GM18867 (cell line): Measurements from ENCODE around the gene SLC17A6.

Experiments
- ATAC-seq: cut with Tn5 transposase; IDR thresholded peaks from one replicate; pipeline ENCODE4 v1.9.1; 2021; ENCODE audit warnings: mild to moderate bottlenecking, moderate library complexity; ENCODE audit not compliant: unreplicated experiment

Gene SLC17A6

DNA sequence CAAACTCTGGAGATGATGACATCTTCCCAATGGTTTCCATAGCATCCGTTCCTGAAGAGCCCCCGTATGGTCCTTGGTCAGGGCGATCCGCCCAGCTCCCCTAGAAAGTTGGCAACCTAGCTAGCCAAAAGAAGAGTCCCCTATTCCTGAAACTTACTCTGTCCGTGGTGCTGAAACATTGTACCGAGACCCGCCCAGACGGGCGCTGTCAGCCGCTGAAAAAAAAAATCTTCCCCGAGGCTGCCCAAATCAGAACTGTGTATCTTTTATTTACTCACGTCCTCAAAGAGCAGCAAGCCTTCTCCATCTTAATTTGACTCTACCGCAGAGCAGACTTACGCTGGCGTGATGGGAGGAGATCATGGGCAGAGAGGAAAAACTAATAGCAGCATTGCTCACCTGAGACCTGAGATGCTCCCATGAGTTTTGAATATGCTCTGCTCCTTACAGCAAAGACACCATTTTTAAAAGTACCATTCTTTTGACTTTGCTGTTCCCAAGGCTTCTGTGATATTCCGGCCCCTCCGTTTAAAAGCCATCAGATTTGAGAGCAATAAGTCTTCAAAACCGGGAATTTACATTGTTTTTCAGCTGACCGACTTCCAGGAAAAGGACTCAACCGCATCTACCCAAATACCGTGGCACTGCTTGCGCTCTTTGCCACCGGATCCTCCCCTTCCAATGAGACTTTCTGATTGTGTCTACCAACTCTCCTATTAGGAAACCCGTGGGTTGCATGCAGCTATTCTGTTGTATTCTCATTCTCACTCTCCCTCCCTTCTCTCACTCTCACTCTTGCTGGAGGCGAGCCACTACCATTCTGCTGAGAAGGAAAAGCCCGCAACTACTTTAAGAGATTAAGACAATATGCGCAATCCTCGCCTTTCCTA is at the start of gene SLC17A6:
SLC17A6 (plus strand) TSS at position 786 of the 890 bp plus-strand sequence. CDS start 153 bp downstream, outside the sequence.
- no peak for ATAC-seq

DNA sequence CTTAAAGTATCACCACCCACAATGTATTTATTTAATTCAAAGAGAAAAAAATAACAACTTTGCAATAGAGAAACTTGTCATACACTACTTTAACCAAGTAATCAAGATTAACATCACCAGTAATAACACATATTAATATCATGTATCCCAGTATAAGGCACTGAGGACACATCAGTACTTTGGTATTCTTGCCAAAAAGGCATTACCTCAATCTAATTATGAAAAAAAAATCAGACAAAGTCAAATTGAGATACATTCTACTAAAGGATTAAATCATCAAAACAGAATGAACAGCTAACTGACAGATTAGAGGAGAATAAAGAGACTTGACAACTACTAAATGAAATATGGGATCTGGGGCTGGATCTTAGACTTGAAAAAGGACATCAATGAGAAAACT is 35.8 kb upstream of the SLC17A6 start:
- ATAC-seq, result no peak

DNA sequence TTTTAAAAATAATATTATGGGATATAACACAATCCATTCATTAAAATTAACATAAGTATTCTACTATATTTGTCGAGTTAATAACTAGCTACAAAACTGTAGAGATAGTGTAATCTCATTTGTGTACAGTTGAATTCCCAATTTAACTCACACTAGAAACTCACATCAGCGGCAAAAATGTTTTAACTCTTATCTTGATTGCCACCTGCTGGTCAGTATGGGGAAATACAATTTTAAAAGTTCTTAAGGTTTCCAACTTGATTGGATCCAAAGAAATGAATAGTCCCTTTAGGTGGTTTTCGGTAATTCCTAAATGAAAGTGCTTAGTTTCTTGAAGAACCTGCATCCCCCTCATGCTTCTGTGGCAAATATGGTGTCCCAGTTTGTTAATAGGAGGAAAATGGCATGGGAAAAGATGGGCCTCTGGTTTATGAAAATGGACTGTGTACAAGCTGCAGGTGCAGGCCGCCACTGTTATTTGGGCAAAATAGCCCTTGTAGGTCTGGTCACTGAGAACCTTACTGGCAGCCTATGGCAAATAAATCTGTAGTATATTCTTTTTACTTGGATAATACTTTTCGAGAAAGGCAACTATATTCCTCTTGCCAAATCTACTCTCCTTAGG is 33.7 kb upstream of the SLC17A6 start:
- ATAC-seq, result no peak

DNA sequence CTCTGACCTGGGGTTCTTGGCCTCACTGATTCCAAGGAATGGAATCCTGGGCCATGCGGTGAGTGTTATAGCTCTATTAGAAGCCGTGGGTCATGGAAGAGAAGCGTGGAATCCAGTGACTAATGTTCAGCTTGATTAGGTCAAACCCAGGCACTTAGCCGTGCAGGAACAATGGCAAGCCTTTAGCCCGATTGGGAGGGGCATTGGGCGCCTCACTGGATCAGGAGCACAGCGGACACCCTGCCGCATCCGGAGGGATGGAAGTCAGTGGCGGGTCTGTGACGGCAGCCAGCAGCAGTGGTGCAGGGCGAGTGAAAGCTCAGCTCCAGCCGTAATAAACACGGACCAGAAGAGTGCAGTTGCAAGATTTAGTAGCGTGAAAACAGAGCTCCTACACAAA is 20.5 kb upstream of the SLC17A6 start:
- no peak for ATAC-seq

DNA sequence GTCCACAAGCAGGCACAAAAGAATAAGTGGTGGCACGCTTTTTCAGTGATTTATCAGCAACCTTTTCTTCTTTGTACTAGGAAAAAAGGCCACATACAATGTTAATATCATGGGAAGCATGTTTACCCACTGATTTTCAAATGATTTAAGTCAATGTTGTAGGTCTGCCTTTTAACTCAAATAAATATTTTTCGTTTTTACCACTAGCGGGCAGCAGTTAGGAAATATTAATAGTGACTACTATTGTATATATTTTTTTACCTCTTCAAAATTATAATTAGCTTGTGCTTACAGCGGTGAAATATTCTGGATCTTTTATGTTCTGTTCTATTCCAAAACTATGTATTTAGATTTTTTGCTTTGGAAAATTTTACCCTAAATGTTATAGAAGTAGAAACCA is 6.4 kb upstream of the SLC17A6 start:
- no peak for ATAC-seq

DNA sequence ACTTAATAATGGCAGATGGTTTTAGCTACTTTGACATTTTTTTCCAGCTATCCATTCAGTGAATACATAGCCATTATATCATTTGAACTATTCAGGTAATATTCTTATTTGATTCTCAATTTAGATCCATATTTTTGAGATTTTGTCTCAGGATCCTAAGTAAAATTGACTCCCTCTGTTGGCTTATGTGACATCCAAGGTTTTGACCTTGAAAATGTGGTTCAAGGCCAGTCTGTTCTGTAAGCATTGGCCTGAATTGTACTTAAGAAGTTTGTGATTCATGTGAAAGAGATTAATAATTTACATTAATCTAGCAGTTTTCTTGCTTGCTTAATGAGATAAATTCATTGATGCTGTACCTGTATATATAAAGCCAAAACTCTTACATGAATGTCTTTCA is 1.6 kb upstream of the SLC17A6 start:
- no peak for ATAC-seq

DNA sequence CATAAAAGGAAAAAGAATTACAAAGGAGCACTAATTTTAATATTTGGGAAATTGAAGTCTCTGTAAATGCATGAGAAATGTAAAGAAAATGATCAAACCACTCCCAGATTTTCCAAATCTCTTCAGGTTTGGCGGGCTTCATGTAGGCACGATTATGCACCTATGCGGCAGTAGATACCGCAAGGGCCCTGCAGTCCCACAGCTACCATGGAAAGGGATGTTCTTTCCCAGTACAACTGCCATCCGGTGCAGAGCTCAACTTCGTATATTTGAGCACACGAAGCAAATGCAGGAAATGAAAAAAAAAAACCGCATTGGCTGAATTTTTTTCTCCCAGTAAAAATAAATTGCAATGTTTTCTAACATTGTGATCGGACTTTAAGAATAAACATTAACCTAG is 1.4 kb downstream of the SLC17A6 start:
- ATAC-seq, result no peak

DNA sequence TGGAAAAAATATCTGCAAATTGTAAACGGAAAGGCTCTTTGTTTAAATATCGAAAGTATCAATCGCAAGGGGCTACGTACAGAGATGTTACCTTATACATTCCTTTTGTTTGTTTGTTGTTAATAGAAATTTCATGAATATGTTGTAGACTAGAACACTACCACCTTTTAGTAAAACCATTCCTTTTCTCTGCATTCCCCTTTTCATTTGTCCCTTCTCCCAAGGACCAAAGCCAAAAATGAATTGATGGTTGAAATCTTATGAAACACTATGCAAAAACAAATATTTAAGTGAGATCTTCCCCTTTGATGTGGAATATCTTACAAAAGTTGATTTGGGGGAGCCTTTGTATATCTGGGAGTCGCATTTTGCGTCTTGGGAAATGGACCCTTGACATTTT is 2.1 kb downstream of the SLC17A6 start:
- no peak for ATAC-seq

DNA sequence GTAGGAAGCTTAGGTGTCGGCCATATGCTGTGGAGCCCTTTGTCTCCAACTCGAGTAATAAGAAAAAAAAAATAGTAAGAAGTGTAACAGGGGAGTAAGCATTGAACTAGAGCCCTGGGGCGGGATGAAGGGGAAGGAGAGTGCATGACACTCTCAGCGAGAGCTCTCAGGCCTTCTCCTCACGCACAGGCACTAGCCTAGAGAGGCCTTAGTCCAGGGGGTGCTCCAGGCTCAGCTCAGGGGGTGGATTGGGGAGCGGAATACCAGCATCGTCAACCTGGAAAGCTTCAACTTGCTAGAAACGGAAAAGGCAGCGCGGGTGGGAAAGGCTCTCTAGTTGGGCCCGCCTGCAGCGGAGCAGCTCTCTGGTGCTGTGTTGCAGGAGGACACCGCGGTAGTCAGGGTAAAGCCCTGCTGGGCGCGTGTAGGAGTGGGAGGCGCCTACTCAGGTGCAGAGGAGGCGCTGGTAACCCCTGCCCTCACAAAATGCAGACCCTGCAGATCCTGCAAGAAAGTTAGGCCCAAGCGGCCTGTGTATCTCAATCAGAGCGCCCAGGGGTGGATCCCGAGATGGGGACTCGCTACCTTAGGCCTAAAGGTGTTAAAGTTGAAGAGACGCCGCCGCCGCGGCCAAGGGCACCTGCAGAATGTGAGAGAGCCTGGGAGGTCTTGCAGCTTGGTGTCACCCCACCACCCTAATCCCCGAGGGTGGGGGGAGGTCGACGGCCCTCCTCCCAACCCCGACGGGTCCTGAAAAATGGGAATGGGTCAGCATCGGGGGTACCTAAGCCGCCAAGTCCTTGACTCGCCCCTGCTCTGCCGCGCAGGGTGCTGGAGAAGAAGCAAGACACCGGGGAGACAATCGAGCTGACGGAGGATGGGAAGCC is 2.8 kb downstream of the SLC17A6 start:
- no peak for ATAC-seq

DNA sequence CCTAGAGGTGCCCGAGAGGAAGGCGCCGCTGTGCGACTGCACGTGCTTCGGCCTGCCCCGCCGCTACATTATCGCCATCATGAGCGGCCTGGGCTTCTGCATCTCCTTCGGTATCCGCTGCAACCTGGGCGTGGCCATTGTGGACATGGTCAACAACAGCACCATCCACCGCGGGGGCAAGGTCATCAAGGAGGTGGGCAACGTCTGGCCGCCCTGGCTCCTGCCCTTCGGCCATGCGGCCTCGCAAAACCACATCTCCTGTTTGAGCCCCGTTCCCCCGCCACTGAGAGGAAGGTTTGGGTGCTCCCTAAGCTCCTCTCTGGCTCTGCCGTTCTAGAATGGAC is 3.4 kb downstream of the SLC17A6 start:
- ATAC-seq, result no peak

DNA sequence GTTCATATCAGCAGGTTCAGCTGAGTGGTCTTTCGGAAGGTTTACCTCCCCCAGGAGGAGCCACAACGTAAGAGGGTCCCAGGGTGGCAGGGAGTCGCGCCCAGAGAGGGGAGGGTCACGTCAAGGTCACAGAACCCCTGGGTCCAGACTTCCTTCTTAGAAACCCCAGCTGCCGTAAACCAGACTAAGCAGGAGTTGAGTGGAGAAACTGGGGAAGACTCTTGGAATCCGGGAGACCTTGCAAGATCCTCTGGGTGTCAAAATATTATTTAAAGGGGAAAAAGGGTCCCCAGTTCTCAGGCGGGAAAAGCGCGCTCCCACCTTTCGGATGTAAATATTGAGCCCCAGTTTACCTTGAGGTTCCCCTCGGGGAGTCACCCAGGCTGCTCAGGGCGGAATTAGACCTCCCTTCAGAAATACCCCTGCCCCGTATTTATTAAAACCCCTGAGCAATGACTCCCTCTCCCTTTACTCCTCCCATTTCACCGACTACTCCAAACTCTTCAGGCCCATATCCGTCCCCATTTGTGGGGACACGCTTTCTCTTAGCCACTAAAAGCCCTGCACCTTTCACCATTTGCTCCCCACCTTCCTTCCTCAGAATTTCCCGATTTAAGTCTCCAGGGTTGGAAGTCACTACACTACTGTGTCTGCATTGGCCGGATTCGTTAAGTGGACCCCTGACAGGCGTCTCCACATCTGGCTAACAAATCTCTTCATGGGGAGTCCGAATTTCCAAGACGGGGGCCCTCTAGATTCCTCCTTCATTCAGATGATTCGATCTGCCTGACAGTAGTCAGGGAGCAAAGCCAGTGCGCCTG is 4.2 kb downstream of the SLC17A6 start:
- no peak for ATAC-seq

DNA sequence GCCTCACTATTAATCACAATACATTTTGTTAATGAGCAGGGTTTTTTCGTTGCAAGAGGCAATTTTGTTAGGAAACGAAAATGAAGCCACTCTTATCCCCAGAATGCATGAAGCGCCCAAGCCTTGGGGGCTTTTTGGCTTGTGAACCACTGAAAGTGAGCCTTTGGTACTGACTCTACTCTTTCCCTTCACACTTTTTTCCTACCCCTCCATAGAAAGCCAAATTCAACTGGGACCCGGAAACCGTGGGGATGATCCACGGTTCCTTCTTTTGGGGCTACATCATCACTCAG is 4.8 kb downstream of the SLC17A6 start:
- no peak for ATAC-seq

DNA sequence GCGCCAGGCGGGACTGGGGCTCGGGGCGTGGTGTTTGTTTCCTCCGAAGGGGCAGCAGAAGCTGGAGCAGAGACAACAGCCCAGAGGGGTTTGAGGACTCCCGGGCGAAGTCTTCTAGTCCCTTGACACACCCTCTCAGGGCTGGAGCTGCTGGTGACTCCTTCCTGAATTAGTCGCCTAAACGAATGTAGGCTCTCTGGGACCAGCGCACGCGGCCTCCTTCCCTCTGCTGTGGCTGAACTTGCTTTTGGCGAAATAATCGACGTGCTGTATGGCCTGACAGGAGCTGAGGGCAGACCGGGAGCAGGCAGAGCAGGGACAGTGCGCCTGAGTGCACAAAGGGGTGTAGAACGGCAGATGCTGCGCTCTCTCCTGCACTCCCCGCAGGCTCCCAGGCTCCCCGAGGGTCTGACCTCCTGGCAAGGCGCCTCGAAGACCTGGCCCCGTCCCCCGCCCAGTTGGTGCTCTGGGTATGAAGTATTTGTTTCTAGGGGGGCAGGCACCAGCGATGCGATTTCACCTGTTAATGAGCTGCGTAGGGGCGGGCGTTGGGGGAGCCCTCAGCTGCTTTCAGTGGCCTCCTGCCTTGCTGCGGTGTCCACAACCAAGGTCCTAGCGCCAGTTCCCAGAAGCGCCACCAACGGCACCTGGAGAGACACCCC is 5.3 kb downstream of the SLC17A6 start:
- ATAC-seq, result no peak

DNA sequence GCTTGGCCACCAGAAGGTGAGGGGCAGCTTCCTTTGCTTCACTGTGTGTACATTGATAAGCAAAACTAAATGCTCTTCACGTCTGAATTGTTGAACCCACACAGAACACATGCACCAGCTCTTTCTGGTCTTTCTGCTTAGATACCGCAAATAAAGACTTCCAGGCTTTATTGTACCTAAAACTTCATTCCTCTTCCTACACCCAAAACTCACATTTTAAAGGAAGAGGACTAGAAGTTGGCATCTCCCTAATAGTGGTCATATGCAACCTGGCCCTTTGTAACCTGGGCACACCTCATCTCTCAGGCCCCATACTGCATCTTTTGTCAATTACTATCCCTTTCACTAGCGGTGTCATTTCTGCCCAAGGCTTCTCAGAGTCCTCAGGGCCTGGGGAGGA is 5.9 kb downstream of the SLC17A6 start:
- ATAC-seq, result no peak

DNA sequence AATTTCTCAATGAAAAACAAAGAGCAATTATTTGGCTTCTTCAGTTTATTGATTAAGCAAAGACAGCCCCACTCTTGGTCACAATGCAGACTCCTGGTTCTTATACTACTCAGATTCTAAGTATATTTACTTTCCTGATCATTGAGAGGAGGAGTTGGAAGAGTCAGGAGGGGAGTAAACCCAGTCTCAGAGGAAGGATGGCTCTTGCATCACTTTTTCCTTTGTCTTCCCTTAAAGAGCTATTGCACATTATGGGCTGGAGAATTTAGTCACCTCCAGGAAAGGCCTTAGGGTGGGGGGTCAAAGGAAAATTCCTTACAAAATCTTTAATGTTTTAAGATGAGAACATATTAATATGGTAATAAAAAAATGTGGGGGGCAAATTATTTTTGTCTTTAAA is 8.1 kb downstream of the SLC17A6 start:
- no peak for ATAC-seq

DNA sequence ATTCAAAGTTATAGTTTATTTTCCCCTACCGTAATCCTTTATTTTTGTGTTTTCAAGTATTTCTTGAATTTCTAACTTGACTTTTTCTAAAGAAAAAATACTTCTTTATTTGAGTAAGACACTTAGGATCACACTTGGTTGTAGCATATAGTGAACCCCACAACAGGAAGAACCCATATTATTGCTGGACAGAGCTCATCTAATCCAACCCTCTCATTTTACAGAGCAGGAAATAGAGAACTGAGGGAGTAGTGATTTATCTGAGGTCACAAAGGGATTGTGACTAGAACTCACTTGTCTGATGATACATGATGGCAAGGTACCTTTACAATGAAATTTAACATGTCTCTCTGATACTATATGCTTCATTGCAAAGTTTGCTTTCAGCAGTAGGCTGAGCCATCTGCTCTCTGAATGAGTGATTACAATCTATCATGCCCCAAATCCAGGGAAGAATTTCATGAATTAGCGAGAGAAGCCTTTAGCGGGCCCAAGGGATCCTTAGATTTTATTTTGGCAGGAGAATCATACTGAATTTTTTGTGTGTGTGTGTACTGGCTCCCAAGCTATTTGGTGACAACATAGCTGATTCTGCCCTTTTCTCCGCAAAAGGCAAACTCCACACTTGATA is 9.8 kb downstream of the SLC17A6 start:
- ATAC-seq, result no peak

DNA sequence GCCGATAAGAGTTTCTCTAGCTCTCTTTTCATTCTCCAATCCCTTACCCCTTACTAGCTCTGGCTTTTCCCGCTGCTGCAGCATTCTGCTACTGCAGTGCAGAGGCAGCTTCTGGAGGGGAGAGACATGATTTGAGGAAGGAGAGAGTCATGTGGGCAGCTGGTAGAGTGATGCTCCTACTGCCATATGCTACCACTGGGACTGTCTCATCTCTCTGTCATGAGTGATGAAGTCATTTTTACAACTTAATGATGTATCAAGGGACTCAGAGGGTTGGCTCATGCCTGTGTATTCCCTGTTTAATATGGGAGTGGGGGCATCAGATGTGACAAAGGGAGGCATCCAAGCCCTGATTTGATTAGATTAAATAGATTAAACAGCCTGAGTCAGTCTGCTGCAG is 11.3 kb downstream of the SLC17A6 start:
- ATAC-seq, result no peak

DNA sequence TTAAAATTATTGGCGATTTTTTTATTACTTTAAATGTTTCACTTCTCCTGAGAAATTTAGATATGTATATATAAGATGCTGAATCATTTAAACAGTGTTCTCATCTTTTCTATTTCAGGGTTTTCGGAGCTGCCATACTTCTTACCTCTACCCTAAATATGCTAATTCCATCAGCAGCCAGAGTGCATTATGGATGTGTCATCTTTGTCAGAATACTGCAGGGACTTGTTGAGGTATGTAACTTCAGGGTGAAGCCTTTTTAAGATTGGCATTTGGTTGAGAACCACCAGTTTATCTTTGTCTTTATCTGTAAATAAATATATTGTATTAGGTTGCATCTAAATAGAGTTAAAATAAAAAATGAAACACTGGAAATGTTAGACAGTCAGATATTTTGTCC is 21.1 kb downstream of the SLC17A6 start:
- no peak for ATAC-seq

DNA sequence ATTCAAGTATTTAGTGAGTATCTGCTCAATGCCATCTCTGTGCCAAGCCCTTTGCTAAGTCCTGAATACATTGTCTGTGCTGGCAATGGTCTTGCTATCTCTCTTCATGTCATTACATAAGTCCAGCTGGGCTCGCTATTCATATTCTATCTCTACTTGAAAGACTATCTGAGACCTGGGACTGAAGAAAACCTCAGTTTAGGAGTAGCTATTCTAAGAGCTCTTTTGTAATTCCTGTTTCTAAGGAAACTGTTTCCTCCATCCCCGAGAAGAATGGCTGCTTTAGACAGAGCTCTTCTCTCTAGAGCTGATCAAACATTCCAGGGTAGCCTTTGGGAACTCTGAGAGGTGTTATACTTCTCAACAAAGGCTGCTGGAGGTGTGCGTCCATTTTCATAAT is 33.0 kb downstream of the SLC17A6 start:
- no peak for ATAC-seq

DNA sequence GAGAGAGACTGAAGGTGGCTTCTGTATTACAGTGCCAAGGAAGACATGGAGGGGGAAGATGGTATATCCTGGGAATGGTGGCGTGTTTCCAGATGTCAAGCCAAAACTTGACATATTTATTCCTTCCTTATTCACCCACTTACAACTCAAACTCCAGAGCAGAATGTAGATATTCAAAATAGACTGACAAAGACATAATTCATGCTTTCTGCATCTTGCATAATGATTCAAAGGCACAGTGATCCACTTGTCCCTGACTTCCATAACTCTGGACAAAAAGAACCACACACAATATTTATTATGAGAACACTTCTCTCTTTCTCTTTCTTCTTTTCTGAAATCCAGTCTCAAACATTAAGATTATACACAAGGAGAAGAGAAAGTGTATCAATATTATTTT is 48.9 kb downstream of the SLC17A6 start:
- ATAC-seq, result no peak
